ENCODE measurements around the gene PINK1.

DNA sequence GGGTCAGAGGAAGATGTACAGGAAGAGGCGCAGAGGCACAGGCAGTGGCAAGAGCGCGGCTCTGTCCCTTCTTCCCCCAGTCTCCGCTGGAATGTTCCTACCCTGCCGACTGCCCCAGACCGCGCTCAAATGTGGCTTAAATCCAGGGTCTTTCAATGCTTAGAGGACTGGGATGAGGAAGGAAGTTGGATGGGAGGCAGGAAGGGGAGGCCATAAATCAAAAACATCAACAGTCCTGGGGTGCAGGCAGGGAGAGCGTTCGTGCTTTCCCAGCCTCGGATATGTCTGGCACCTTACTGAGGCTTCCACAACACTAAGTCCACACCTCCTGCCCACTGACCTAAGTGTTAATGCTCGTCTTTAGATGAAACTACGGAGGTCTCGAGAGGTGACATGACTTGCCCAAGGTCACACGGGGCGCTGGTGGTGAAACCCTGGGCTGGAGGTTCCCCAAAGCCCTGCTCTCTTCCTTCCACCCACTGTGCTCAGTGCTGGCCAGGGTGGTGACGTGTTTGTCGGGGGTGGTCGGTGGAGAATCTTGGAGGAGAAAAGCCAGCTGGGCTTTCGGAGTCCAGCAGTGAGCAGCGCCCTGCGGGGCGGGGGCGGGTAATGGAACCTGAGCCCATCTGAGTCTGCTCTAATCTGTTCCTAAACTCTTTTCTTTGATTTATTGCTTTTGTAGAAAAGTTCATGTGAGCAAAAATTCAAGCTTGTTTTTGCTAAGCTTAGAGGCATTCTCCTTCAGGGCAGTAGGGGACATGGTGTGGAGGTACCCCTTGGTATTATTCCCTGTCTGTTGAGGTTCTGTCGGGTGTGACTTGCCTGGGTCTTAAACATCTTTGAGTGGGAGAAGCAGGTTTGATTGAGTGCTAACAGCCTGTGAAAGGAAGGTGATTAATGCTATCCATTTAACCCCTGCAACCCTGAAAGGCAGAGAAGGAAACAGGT is 43.7 kb upstream of the PINK1 start:
- TF ChIP-seq, protein P1, sequence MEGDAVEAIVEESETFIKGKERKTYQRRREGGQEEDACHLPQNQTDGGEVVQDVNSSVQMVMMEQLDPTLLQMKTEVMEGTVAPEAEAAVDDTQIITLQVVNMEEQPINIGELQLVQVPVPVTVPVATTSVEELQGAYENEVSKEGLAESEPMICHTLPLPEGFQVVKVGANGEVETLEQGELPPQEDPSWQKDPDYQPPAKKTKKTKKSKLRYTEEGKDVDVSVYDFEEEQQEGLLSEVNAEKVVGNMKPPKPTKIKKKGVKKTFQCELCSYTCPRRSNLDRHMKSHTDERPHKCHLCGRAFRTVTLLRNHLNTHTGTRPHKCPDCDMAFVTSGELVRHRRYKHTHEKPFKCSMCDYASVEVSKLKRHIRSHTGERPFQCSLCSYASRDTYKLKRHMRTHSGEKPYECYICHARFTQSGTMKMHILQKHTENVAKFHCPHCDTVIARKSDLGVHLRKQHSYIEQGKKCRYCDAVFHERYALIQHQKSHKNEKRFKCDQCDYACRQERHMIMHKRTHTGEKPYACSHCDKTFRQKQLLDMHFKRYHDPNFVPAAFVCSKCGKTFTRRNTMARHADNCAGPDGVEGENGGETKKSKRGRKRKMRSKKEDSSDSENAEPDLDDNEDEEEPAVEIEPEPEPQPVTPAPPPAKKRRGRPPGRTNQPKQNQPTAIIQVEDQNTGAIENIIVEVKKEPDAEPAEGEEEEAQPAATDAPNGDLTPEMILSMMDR (IDR thresholded peaks at IDR 0.05), result no peak
- TF ChIP-seq POLR2AphosphoS5 (IDR thresholded peaks at IDR 0.05) (peak in 1 of 2 donors; percentile 27), POLR2A (IDR thresholded peaks at IDR 0.05; ENCODE audit: low read depth) (no peak)
